ENCODE data around the gene DYNLT1. TPM values are rescaled to one million over a fixed set of nuclear protein-coding genes. Genes with fewer than 3 reads are reported as not detected.

Gene DYNLT1
- total and polyA plus RNA-seq, 2 of the 4 experiments (the other 2 are of a cell fraction), result 235 to 349 TPM

DNA sequence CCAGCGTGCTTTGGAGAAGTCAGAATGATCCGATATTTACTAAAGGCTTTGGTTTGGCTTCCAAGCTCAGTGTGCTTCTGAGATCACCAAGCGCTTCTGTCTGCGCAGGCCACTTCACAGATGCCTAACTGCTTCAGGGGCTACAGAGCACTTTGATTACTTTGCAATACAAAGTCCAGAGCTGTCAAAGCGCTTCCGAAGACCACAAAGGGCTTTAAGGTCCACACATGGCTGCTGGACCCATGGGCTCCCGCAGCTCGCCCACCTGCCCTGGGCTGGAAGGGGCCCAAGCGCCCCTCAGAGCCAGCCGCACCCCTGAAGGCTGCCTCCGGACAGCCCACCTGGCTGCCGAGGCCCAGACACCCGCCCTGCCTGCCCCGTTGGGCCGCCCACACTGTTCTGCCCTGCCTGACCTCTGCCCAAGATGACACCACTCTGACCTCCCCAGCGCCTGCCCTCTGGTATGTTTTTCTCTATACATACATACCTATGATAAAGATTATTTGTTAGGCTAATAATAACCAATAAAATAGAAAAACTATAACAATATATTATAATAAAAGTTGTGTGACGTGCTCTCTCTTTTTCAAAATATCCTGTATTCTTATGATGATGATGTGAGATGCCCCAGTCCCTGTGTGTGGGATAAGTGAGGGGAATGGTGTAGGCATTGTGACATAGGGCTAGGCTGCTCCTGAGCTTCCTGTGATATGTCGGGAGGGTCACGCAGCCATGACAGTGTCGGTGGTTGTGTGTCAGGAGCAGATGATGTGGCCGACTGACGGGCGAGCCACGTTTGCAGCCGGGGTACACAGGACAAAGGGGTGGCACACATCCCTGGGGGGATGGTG is 22.6 kb downstream of the DYNLT1 start:
- Histone ChIP-seq H3K4me1 (ENCODE audit: control insufficient read depth, insufficient read depth, low read length) (no peaks in the 10 kb centered on the region), H4K8ac (ENCODE audit: low read depth in 2 of 2, low read length in 2 of 2) (no peak overlapping the region), H2AFZ (replicated peaks; ENCODE audit: low read length, poor library complexity) (peak overlapping the region; percentile 46), H3K14ac (replicated peaks; ENCODE audit: low read depth, low read length) (no peak overlapping the region), H2BK15ac (ENCODE audit: low read depth, low read length) (no peak overlapping the region), H2AK9ac (replicated peaks; ENCODE audit: low read depth, low read length, poor library complexity) (no peak overlapping the region), H3K27ac (ENCODE audit: insufficient read depth, low read length) (no peak overlapping the region), H3K79me1 (ENCODE audit: low read depth in 1 of 2, low read length in 2 of 2) (peaks cover 11 to 29% of the 10 kb centered on the region in 2 experiments), H3K9ac (ENCODE audit: low read depth, low read length) (no peak overlapping the region), H2AK5ac (ENCODE audit: low read depth, low read length) (no peak overlapping the region), H3K36me3 (ENCODE audit: control insufficient read depth, insufficient read depth, low read length) (peaks cover 38% of the 10 kb centered on the region), H4K5ac (ENCODE audit: low read depth, low read length) (no peak overlapping the region), H3K4ac (ENCODE audit: low read depth, low read length) (no peak overlapping the region), H3K9me3 (ENCODE audit: control insufficient read depth, insufficient read depth, low read length) (no peaks in the 10 kb centered on the region), H3K56ac (ENCODE audit: extremely low read depth, insufficient read depth, low read length) (no peak overlapping the region), H3K23ac (ENCODE audit: low read depth, low read length) (no peak overlapping the region), H4K20me1 (ENCODE audit: insufficient read depth, low read length) (no peaks in the 10 kb centered on the region), H2BK20ac (ENCODE audit: low read depth, low read length) (no peak overlapping the region), H3K27me3 (ENCODE audit: control insufficient read depth, insufficient read depth, low read length) (no peaks in the 10 kb centered on the region), H2BK5ac (ENCODE audit: low read depth, low read length, poor library complexity, severe bottlenecking) (no peak overlapping the region), H3K18ac (ENCODE audit: low read depth, low read length) (no peak overlapping the region), H3K4me2 (ENCODE audit: low read depth, low read length) (no peak overlapping the region), H3K4me3 (ENCODE audit: insufficient read depth, low read depth, low read length) (no peak overlapping the region), H4K91ac (ENCODE audit: insufficient read depth, low read depth, low read length) (no peak overlapping the region), H3K9me1 (ENCODE audit: insufficient read depth, low read length) (peaks cover 5% of the 10 kb centered on the region), H2BK120ac (ENCODE audit: low read depth, low read length) (no peak overlapping the region)
- ATAC-seq (ENCODE audit: low read depth) (no peak), DNase-seq (no peak)
- TF ChIP-seq NFE2L2 (IDR thresholded peaks at IDR 0.05; ENCODE audit: low read depth, low read length), result no peak
- no peak for TF ChIP-seq ELK1 (IDR thresholded peaks at IDR 0.05; ENCODE audit: borderline replicate concordance, low read depth, low read length)
- TF ChIP-seq, protein P1, sequence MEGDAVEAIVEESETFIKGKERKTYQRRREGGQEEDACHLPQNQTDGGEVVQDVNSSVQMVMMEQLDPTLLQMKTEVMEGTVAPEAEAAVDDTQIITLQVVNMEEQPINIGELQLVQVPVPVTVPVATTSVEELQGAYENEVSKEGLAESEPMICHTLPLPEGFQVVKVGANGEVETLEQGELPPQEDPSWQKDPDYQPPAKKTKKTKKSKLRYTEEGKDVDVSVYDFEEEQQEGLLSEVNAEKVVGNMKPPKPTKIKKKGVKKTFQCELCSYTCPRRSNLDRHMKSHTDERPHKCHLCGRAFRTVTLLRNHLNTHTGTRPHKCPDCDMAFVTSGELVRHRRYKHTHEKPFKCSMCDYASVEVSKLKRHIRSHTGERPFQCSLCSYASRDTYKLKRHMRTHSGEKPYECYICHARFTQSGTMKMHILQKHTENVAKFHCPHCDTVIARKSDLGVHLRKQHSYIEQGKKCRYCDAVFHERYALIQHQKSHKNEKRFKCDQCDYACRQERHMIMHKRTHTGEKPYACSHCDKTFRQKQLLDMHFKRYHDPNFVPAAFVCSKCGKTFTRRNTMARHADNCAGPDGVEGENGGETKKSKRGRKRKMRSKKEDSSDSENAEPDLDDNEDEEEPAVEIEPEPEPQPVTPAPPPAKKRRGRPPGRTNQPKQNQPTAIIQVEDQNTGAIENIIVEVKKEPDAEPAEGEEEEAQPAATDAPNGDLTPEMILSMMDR (conservative IDR thresholded peaks at IDR 0.05; ENCODE audit: low read depth, low read length), result no peak
- no peak for TF ChIP-seq BHLHE40 (IDR thresholded peaks at IDR 0.05; ENCODE audit: low read depth, low read length)
- TF ChIP-seq MXI1 (IDR thresholded peaks at IDR 0.05; ENCODE audit: borderline replicate concordance, low read depth, low read length), result no peak
- TF ChIP-seq CHD1 (IDR thresholded peaks at IDR 0.05; ENCODE audit: low read depth, low read length), result no peak
- in situ Hi-C loops (cut with MboI; ENCODE audit: low sequenced_read_pairs) (no loop called here), dilution Hi-C loops (cut with HindIII; ENCODE audit: low sequenced_read_pairs, unreplicated experiment) (no loop called here), intact Hi-C loops (cut with micrococcal nuclease) (no loop called here)
- ChIA-PET POLR2A (ENCODE audit: unreplicated experiment) (no interaction called here), CTCF (interaction anchor here (1.2 kb wide), 1 partner anchor 401 kb away, joined by 5 read pairs; no protein-coding TSS in a partner anchor)
- BruUV-seq (replicated peaks), result no TSS peak
- WGBS, 2 experiments (ENCODE audit: extremely low coverage in 2 of 2, insufficient read length in 1 of 2), result 100% methylated on average over 8 of the region's 25 CpGs; no CpG with 5 or more reads in 1 of the 2 experiments

All from IMR-90 (cell line).